Glomerular visceral epithelial cell (primary cell): Measurements from ENCODE around the gene SDHA.
"Not testable (repeated sequence)": the region's sequence is repeated elsewhere in the genome, so short reads cannot be mapped to it uniquely, and the experiment has no call there.

ENCODE experiments used
- DNase-seq: peaks from one replicate; pipeline ENCODE4 v3.0.0-alpha.2; 2016; ENCODE audit errors: extremely low spot score

SDHA gene

DNA sequence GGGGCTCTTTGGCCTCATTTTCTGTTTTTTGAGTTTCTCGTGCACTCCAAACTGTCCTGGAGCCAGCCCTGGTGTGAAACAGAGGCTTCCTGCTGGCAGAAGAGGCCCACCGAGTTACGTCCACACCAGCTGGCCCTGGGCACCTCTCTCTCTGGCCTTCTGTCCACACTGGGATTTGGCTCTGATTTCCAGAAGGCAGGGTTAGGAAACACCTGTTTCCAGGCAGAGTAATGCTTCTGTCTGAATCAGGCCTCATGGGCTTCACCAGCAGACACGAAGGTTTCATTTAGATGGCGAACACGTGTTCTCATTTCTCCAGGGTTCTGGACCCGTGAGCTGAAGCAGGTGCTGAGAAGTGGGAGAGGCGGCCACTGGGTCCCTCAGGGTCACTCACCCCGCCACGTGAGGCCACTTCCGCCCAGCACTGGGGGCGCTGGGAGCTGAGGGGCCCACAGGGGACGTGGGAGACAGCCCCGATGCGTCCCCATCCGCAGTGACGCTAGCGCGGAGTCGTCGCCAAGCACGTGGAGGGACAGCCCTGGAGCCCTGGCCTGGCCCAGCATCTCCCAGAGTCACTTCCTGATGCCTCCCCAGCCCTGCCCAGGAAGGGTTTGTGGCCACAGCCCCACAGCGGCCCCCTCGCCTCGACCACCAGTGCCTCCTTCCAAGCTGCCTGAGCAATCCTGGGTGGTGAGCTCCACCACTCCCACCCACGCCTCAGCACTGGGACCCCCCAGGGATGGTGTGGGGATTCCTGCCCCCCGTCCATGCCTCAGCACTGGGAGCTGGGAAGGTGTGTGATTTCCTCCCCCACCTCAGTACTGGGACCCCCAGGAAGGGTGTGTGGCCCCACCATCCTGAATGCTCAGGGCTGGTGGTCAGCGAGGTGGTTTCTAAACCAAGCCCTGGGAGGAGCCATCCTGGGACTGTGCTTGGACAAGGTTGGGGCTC lies 31.8 kb upstream of the SDHA start:
- no peak for DNase-seq

DNA sequence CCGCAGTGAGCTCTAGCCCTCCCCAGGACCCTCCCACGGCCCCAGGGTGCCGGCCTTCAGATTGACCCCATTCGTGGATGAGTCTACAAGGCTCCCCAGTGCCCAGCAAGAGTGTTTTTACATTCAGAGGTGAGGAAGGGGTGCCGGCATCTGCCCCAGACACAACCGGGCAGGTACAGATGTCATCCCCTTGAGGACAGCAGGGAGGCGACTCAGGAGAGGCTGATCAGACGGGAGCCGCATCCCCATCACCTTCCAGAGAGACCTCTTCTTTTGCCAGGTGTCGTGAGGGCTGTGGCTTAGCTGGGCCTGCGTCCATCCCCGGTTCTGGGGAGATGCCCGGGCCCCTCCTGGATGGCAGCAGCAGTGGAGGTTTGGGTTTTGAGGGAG lies 31.1 kb upstream of the SDHA start:
- DNase-seq = no peak

- DNase-seq = no peak
Measured at GRCh38 chr5:187617-188451, 30.3 kb upstream of the SDHA start.

GRCh38 chr5:188488-189481 lies 29.3 kb upstream of the SDHA start:
- DNase-seq = peak; percentile 91

DNA sequence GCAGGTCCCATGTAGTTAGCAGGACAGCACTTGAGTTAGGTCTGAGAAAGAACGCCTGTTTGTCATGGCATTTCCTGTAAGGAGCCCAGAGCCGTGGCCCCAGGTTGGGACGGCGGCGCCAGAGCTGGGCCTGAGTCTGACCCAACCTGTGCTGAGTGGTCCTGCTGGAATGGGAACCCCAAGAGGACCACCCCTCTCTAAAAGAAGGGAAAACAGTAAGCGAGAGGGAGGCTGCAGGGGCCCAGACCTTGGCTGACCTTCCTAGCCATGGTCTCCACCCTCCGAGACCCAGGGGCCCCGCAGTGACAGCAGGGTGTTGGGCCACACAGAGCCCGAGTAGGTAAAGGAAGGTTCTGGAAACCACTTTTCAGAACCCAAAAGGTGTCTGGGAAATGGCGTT lies 28.6 kb upstream of the SDHA start:
- DNase-seq = no peak

GRCh38 chr5:189976-190365 lies 28.1 kb upstream of the SDHA start:
- DNase-seq = no peak

GRCh38 chr5:190366-191035 lies 27.6 kb upstream of the SDHA start:
- no peak for DNase-seq

GRCh38 chr5:191036-191948 lies 26.8 kb upstream of the SDHA start, which contains the start of gene LRRC14B:
Gene LRRC14B, plus strand, starts transcription at chr5:191495. Its CDS starts 44 bp downstream, at chr5:191539.
- DNase-seq = no peak

DNA sequence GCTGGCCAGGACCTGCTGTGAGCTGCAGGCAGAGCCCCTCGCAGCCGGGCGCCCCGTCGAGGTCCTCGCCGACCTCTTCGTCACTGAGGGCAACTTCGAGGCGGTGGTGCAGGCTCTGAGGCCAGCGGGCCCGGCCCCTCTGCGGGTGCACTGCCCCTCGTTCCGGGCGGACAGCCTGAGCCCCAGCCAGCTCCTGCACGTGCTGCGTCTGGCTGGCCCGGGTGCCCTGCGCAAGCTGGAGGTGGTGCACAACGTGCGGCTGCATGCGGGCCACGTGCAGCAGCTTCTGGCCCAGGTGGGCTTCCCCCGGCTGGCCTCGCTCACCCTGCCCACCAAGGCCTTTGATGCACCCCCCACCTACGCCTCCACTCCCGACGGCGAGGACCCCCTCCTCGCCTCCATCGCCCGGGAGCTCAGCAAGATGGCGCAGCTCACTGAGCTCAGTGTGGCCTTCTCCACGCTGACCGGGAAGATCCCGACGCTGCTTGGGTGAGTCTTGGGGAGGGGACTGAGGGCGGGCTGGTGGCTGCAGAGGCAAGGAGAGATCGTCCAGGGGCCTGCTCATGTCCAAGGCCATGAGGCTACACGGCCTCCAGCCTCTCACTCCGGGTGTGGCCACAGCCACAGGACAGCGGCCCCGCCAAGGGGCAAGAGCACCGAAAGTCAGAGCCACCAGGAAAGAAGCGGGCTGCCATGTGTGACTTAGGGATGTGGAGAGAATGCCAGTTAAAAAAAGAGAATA lies 26.0 kb upstream of the SDHA start:
- DNase-seq = no peak

- DNase-seq = no peak
Measured at GRCh38 chr5:192691-192969, 25.5 kb upstream of the SDHA start.

DNA sequence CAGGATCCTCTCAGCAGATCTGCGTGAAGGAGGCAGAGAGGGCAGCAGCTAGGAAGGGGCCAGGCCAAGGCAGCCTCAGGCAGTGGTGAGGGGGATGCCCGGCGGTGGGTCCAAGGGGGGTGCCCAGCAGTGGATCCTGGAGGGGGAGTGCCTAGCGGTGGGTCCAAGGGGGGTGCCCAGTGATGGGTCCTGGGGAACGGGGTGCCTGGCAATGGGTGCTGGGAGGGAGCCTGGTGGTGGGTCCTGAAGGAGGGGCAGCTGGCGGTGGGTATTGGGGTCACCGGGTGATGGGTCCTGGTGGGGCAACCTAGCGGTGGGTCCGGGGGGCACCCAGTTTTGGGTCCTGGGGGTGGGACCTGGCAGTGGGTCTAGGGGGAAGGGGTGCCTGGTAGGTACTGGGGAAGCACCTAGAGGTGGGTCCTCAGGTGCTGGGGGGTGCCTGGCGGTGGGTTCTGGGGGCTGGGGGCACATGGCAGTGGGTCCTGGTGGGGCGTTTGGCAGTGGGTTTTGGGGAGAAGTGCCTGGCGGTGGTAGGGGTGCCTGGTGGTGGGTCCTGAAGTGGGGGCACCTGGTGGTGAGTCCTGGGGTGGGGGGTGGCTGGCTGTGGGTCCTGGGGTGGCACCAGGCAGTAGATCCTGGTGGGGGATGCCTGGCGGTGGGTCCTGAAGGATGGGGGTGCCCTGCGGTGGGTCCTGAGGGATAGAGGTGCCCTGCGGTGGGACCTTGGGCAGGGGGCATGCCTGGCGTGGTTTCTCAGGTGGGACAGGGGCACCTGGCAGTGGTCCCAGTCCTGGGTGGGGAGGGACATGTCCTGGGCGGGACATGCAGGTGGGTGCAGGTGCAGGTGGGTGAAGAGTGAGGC lies 24.9 kb upstream of the SDHA start:
- DNase-seq = no peak

GRCh38 chr5:194102-194501 lies 24.0 kb upstream of the SDHA start:
- no peak for DNase-seq

GRCh38 chr5:194603-195209 lies 23.4 kb upstream of the SDHA start:
- DNase-seq = no peak

- DNase-seq = no peak
Measured at GRCh38 chr5:195401-196160, 22.5 kb upstream of the SDHA start.

DNA sequence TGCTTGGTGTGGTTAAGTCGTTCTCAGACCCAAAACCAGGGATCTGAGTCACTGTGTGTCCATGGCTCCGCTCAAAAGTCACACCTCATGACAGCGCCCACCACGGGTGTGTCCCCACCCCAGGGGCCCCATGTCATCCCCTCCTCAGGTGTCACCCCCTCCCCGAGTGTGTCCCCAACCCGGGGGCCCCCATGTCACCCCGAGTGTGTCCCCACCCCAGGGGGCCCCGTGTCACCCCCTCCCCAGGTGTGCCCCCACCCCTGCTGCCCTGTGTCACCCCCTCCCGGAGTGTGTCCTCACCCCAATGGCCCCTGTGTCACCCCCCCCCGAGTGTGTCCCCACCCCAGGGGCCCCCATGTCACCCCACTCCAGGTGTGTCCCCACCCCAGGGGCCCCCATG lies 21.8 kb upstream of the SDHA start:
- DNase-seq = no peak

GRCh38 chr5:197031-197430 lies 21.1 kb upstream of the SDHA start:
- not testable (repeated sequence) for DNase-seq

- DNase-seq = no peak
Measured at GRCh38 chr5:197892-198489, 20.1 kb upstream of the SDHA start.
